IMR-90 (cell line): ENCODE results near the gene FMN2. TPM values are rescaled to one million over a fixed set of nuclear protein-coding genes. Genes with fewer than 3 reads are reported as not detected.

Experiments
- ATAC-seq: fragments of 200-7000 bp; cut with Tn5 transposase; 2 replicates; pipeline ENCODE4 v1.9.1; 2020; ENCODE audit warnings: low read depth, mild to moderate bottlenecking, moderate library complexity
- BruUV-seq: library from RNA; stranded (reverse); fragments of 400-500 nt; replicated peaks from 2 replicates; lab custom pipeline; 2021; lab: Mats Ljungman, UMichigan
- CTCF ChIA-PET: fragments of 300-600 bp; formaldehyde crosslinking; extraction: SDS; loops from one replicate; lab custom pipeline; 2021; ENCODE audit warnings: antibody characterized with exemption; lab: Yijun Ruan, JAX
- POLR2A ChIA-PET: fragments of 300-600 bp; sonication (Branson Sonifier 250); formaldehyde crosslinking; loops from one replicate; lab custom pipeline; 2022; ENCODE audit warnings: antibody characterized with exemption; ENCODE audit not compliant: unreplicated experiment; lab: Charles Lee
- DNase-seq: peaks from one replicate; pipeline ENCODE4 v3.0.0; 2013
- H2AFZ ChIP-seq: replicated peaks from 2 replicates; pipeline ENCODE3; 2013; ENCODE audit warnings: low read length, mild to moderate bottlenecking; ENCODE audit not compliant: poor library complexity
- H2AK5ac ChIP-seq: 2 replicates; pipeline ENCODE4 v1.6.1; 2013; ENCODE audit warnings: low read depth, low read length, inconsistent platforms
- H2AK9ac ChIP-seq: replicated peaks from 2 replicates; pipeline ENCODE3; 2013; ENCODE audit warnings: mild to moderate bottlenecking, low read depth, low read length, moderate library complexity; ENCODE audit not compliant: poor library complexity
- H2BK120ac ChIP-seq: 2 replicates; pipeline ENCODE4 v1.6.1; 2013; ENCODE audit warnings: low read depth, low read length, inconsistent platforms
- H2BK15ac ChIP-seq: 3 replicates; pipeline ENCODE4 v1.6.1; 2013; ENCODE audit warnings: low read depth, low read length, inconsistent platforms
- H2BK20ac ChIP-seq: 2 replicates; pipeline ENCODE4 v1.6.1; 2013; ENCODE audit warnings: low read depth, mild to moderate bottlenecking, inconsistent platforms, low read length, moderate library complexity
- H2BK5ac ChIP-seq: 2 replicates; pipeline ENCODE4 v1.6.1; 2013; ENCODE audit warnings: mild to moderate bottlenecking, low read depth, low read length, inconsistent platforms; ENCODE audit not compliant: poor library complexity, severe bottlenecking
- H3K14ac ChIP-seq: replicated peaks from 2 replicates; pipeline ENCODE4 v1.6.1; 2013; ENCODE audit warnings: low read depth, low read length, inconsistent platforms
- H3K18ac ChIP-seq: 2 replicates; pipeline ENCODE4 v1.6.1; 2013; ENCODE audit warnings: low read depth, low read length, control low read depth
- H3K23ac ChIP-seq: 2 replicates; pipeline ENCODE4 v1.6.1; 2013; ENCODE audit warnings: low read depth, low read length, inconsistent platforms
- H3K27ac ChIP-seq: 2 replicates; pipeline ENCODE4 v1.5.1; 2013; ENCODE audit warnings: mild to moderate bottlenecking, control low read depth, low read length; ENCODE audit not compliant: insufficient read depth
- H3K27me3 ChIP-seq: 2 replicates; pipeline ENCODE4 v1.6.1; 2013; ENCODE audit warnings: low read length; ENCODE audit not compliant: control insufficient read depth, insufficient read depth
- H3K36me3 ChIP-seq: 2 replicates; pipeline ENCODE4 v1.6.1; 2013; ENCODE audit warnings: low read length, mixed read lengths; ENCODE audit not compliant: control insufficient read depth, insufficient read depth
- H3K4ac ChIP-seq: 2 replicates; pipeline ENCODE4 v1.6.1; 2013; ENCODE audit warnings: low read depth, low read length, inconsistent platforms
- H3K4me1 ChIP-seq: 2 replicates; pipeline ENCODE4 v1.6.1; 2013; ENCODE audit warnings: low read length, mixed read lengths; ENCODE audit not compliant: control insufficient read depth, insufficient read depth
- H3K4me2 ChIP-seq: 2 replicates; pipeline ENCODE4 v1.6.1; 2013; ENCODE audit warnings: low read depth, mild to moderate bottlenecking, control low read depth, low read length, moderate library complexity
- H3K4me3 ChIP-seq: 2 replicates; pipeline ENCODE4 v1.5.1; 2013; ENCODE audit warnings: low read depth, mild to moderate bottlenecking, control low read depth, low read length, moderate library complexity; ENCODE audit not compliant: insufficient read depth
- H3K56ac ChIP-seq: 2 replicates; pipeline ENCODE4 v1.6.1; 2013; ENCODE audit warnings: low read length, inconsistent platforms; ENCODE audit not compliant: insufficient read depth; ENCODE audit errors: extremely low read depth
- H3K79me1 ChIP-seq, 2 experiments: 2 replicates each; pipeline ENCODE4 v1.6.1; 2013; ENCODE audit warnings: low read length in 2 of 2, inconsistent platforms in 1 of 2, low read depth in 1 of 2
- H3K9ac ChIP-seq: 2 replicates; pipeline ENCODE4 v1.6.1; 2013; ENCODE audit warnings: low read depth, low read length, control low read depth
- H3K9me1 ChIP-seq: 2 replicates; pipeline ENCODE4 v1.6.1; 2013; ENCODE audit warnings: low read length, inconsistent platforms; ENCODE audit not compliant: insufficient read depth
- H3K9me3 ChIP-seq: 2 replicates; pipeline ENCODE4 v1.6.1; 2013; ENCODE audit warnings: low read length; ENCODE audit not compliant: control insufficient read depth, insufficient read depth
- H4K20me1 ChIP-seq: 2 replicates; pipeline ENCODE4 v1.6.1; 2013; ENCODE audit warnings: low read length, inconsistent platforms; ENCODE audit not compliant: insufficient read depth
- H4K5ac ChIP-seq: 2 replicates; pipeline ENCODE4 v1.6.1; 2013; ENCODE audit warnings: mild to moderate bottlenecking, low read depth, low read length, control low read depth
- H4K8ac ChIP-seq, 2 experiments: 2 replicates each; pipeline ENCODE4 v1.6.1; 2013; ENCODE audit warnings: low read depth in 2 of 2, low read length in 2 of 2, control low read depth in 1 of 2, inconsistent platforms in 1 of 2
- H4K91ac ChIP-seq: 2 replicates; pipeline ENCODE4 v1.6.1; 2013; ENCODE audit warnings: low read depth, low read length, inconsistent platforms; ENCODE audit not compliant: insufficient read depth
- BHLHE40 ChIP-seq: fragments of 150-350 bp; IDR thresholded peaks from 2 replicates; pipeline ENCODE4 v1.6.1; 2016; ENCODE audit warnings: mild to moderate bottlenecking, low read depth, low read length
- MAFK ChIP-seq: IDR thresholded peaks from 2 replicates; pipeline ENCODE4 v1.6.1; 2012; ENCODE audit warnings: low read depth, low read length, improper control_type of control experiment
- NFE2L2 ChIP-seq: fragments of 150-350 bp; IDR thresholded peaks from 2 replicates; pipeline ENCODE4 v1.6.1; 2016; ENCODE audit warnings: low read depth, mild to moderate bottlenecking, low read length
- RFX5 ChIP-seq: IDR thresholded peaks from 2 replicates; pipeline ENCODE4 v1.8.0; 2012; ENCODE audit warnings: low read depth, mild to moderate bottlenecking, low read length, moderate library complexity
- WGBS, 2 experiments: methylation state at CpG; one replicate each; pipeline versions ENCODE4 v1.1.5 to v1.1.7; 2013; ENCODE audit warnings: missing lambda C conversion rate in 2 of 2; ENCODE audit not compliant: insufficient read length in 1 of 2; ENCODE audit errors: extremely low coverage in 2 of 2; 5-methylcytosine and 5-hydroxymethylcytosine counted together
- dilution Hi-C: fragments of 300-500 bp; cut with HindIII; formaldehyde crosslinking; loops from one replicate; pipeline ENCODE4 v1.14.3; 2018; ENCODE audit warnings: low sequenced_read_pairs; ENCODE audit not compliant: unreplicated experiment
- in situ Hi-C: fragments of 300-500 bp; cut with MboI; formaldehyde crosslinking; loops from 3 replicates; pipeline ENCODE4 v1.14.3; 2019; ENCODE audit warnings: low sequenced_read_pairs, inconsistent platforms, mixed read lengths
- intact Hi-C: fragments of 100-400 bp; cut with micrococcal nuclease; formaldehyde crosslinking; loops from 2 replicates; pipeline ENCODE4 v1.10.0; 2022
- polyA plus RNA-seq, 3 experiments: library from polyadenylated mRNA; depleted of rRNA; stranded (reverse); fragments of >200 nt; gene quantifications; 2 replicates each; pipeline ENCODE4 v1.2.3, GENCODE V29; 2012; ENCODE audit warnings: low replicate concordance in 1 of 3
- total RNA-seq: library from RNA; depleted of rRNA; stranded (reverse); fragments of >200 nt; gene quantifications from 2 replicates; pipeline ENCODE4 v1.2.3, GENCODE V29; 2012

FMN2 gene
- total and polyA plus RNA-seq, 2 of the 4 experiments (the other 2 are of a cell fraction), result 29.0 to 35.8 TPM

GRCh38 chr1:240499012-240499411 is 407.3 kb downstream of the FMN2 start:
- H3K18ac ChIP-seq, result peak overlapping the region; percentile 76; the same call in 1 of the 2 replicates
- intact Hi-C loops, result no loop called here
- H2AK5ac ChIP-seq, result peak overlapping the region; percentile 63
- DNase-seq, result peak; percentile 76
- peak overlapping the region; percentile 84 to 85; a peak in 3 of 4 replicates for H4K8ac ChIP-seq
- peak overlapping the region; percentile 71; the same call in 1 of the 2 replicates for H3K23ac ChIP-seq
- peak overlapping the region; percentile 91 for H2BK120ac ChIP-seq
- peak; percentile 63 for ATAC-seq
- CTCF ChIA-PET, result interaction anchor here (0.7 kb wide), 1 partner anchor 9 kb away, joined by 3 read pairs; no protein-coding TSS in a partner anchor
- no peaks in the 10 kb centered on the region for H3K27me3 ChIP-seq
- no peak overlapping the region for H3K27ac ChIP-seq
- TF ChIP-seq BHLHE40 (no peak), MAFK (peak; percentile 95), NFE2L2 (peak; percentile 99), RFX5 (no peak)
- dilution Hi-C loops, result no loop called here
- no TSS peak for BruUV-seq
- H2BK15ac ChIP-seq, result peak overlapping the region; percentile 96; the same call in 2 of the 3 replicates
- in situ Hi-C loops, result no loop called here
- WGBS, 2 experiments, result no CpG with 5 or more reads among the region's 2 CpGs
- H3K4me1 ChIP-seq, result peaks cover 9% of the 10 kb centered on the region; the same call in 1 of the 2 replicates
- no peaks in the 10 kb centered on the region for H3K36me3 ChIP-seq
- peak overlapping the region; percentile 86 for H3K4ac ChIP-seq
- H3K9me1 ChIP-seq, result peaks cover 16% of the 10 kb centered on the region
- peaks cover 0 to 27% of the 10 kb centered on the region in 2 experiments; a peak in 2 of 4 replicates for H3K79me1 ChIP-seq
- no peaks in the 10 kb centered on the region for H4K20me1 ChIP-seq
- POLR2A ChIA-PET, result no interaction called here
- no peaks in the 10 kb centered on the region for H3K9me3 ChIP-seq
- no peak overlapping the region for H3K9ac ChIP-seq
- H2BK5ac ChIP-seq, result peak overlapping the region; percentile 32
- peak overlapping the region; percentile 38 for H4K5ac ChIP-seq
- peak overlapping the region; percentile 80 for H2AFZ ChIP-seq
- peak overlapping the region; percentile 93 for H4K91ac ChIP-seq
- H3K4me3 ChIP-seq, result no peak overlapping the region
- peak overlapping the region; percentile 76 for H2AK9ac ChIP-seq
- H3K4me2 ChIP-seq, result no peak overlapping the region
- H3K56ac ChIP-seq, result peak overlapping the region; percentile 26; the same call in 1 of the 2 replicates
- H3K14ac ChIP-seq, result peak overlapping the region; percentile 88
- peak overlapping the region; percentile 90 for H2BK20ac ChIP-seq
